HG02759 (cell line): ENCODE measurements around the gene COL18A1.

Experiments
- ATAC-seq: cut with Tn5 transposase; IDR thresholded peaks from one replicate; pipeline ENCODE4 v1.9.1; 2021; ENCODE audit warnings: mild to moderate bottlenecking, moderate library complexity; ENCODE audit not compliant: unreplicated experiment

Gene COL18A1

DNA sequence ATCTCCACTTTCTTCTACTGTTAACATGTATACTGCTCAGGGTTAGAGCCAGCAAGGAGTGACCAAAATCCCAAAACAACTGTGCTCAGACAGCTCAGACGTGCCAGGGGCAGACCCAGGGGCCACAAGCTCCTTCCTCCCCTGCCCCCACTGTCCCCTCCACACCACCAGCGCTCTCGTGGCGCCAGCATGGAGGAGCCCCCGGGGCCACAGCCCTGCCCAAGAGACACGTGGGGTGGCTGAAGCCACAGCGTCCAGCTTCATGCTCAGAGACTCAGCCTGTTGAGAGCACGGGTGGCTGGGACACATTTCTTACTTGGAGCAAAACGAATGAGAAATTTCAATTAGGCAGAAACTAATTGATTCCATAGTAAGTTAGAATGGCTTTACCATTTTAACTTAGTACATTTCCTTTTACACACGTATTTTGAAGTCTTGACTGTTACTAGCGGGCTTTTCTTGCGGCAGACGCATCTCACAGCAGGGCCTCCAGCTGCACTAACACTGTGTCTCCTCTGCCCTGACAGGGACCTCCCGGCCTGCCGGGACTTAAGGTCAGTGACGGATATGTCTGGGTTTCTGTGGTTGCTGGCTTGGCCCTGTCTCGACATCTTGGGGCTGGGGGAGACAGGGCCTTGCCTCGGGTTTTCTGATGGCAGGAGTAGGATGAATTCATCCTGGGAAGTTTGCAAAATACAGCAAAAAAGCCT, 83.1 kb downstream of the COL18A1 start:
- ATAC-seq = no peak

DNA sequence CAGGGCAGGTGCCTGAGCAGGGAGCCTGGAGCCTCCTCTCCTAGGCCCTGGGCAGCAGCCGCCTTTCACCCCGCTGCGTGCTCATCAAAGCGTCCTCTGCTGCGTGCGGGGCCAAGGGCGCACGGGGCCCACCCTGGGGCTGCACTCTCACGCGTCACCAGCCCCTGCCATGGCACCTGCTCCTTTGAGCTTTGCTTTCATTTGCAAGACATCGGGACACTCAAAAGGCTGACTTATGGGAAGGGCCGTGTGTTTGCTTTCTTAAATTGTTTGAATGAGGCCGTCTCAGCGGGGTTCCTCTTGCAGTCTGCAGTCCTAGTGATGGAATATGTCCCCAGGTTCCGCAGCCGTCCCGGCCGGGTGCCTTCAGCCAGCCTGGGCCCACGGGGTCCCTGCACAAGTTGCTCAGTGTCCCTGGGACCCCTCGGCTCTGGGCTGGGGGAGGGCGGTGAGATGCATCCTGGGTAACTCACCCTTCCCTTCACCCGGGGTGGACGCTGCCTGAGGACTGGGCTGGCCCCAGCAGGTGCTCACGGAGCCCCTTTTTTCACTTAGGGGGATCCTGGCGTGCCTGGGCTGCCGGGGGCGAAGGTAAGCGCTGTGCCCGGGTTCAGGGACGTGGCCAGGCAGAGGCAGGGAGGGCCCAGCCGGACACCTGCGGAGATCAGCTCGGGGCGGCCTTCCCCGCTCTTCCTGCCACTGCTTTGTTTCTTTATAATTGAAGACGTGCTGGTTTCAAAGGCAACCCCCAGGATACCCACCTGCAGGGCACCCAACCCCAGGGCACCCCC, 84.2 kb downstream of the COL18A1 start:
- no peak for ATAC-seq

- no peak for ATAC-seq
Observed at GRCh38 chr21:45489722-45489982, 84.7 kb downstream of the COL18A1 start.

GRCh38 chr21:45490049-45490731, 85.2 kb downstream of the COL18A1 start:
- no peak for ATAC-seq

DNA sequence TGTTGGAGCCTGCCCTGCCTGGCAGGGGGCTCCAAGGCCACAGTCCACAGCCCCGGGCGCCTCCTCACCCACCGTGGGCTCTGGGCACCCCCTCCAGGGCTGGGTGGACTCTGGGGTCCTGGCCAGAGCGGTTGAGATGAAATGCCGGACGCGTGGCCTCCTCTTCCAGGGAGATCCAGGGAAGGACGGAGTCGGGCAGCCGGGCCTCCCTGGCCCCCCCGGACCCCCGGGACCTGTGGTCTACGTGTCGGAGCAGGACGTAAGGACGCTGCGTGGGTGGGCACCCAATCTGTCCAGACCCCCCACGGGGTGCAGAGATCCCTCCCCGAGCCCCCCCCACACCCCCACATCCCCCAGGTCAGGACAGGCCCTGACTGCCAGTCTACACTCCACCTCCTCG, 86.1 kb downstream of the COL18A1 start:
- no peak for ATAC-seq

GRCh38 chr21:45491623-45492022, 86.7 kb downstream of the COL18A1 start:
- ATAC-seq = no peak

GRCh38 chr21:45492765-45493164, 87.8 kb downstream of the COL18A1 start:
- no peak for ATAC-seq

DNA sequence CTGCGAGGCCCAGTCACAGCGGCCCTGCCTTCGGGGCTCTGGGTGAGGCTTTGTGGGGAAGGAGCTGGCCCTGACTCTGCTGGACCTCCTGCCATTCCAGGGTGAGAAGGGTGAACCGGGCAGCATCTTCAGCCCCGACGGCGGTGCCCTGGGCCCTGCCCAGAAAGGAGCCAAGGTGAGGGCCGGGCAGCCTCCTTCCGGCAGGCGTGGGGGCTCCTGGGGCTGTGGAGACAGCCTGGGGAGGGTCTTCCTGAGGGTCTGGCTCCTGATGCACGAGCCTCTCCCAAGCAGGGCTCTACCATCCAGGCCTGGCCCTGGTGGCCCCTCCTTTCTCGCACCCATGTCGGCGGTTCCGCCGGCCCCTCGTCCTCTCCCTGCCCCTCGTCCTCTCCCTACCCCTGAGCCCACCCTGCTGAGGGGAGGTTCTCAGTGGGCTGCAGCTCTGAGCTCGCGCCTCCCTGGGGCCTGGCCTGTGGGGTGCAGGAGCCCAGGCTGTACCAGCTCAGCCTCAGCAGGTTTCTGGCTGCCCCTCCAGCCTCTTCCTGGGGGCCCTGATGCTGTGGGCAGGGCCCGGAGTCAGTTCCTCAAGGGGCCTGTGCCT, 88.5 kb downstream of the COL18A1 start:
- ATAC-seq = no peak

GRCh38 chr21:45494135-45494850, 89.3 kb downstream of the COL18A1 start:
- ATAC-seq = no peak

DNA sequence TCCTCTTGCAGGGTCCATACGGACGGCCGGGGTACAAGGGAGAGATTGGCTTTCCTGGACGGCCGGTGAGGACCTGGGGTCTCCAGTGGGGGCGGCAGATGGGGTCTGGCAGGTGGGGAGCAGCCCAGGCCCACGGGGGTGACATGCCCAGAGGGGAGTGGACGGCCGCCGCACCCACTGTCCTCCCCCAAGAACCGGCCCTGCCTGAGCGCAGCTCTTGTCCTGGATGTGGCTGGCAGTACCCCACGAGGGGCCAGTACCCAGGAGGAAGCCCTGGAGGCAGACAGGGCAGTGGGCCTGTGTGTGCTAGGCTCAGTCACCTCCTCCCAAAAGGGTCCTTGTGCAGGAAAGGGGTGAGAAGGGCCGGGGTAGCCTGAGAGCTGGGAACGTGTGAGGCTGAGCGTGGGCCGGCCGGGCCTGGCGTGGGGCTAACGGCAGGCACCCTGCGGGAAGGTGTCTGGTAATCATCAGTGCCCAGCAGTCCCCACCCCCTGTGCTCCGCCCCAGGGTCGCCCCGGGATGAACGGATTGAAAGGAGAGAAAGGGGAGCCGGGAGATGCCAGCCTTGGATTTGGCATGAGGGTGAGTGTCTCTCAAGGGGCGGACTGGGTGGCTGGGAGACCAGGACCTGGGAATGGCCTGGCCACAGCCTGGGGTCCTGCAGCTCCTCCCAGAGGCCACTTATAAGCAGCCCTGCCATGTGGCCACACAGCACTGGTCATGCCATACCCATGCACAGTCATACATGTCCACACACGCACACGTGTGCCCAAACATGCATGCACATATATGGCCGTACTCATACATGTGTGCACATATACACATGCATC, 90.1 kb downstream of the COL18A1 start:
- no peak for ATAC-seq

GRCh38 chr21:45496151-45496967, 91.4 kb downstream of the COL18A1 start:
- ATAC-seq = no peak

DNA sequence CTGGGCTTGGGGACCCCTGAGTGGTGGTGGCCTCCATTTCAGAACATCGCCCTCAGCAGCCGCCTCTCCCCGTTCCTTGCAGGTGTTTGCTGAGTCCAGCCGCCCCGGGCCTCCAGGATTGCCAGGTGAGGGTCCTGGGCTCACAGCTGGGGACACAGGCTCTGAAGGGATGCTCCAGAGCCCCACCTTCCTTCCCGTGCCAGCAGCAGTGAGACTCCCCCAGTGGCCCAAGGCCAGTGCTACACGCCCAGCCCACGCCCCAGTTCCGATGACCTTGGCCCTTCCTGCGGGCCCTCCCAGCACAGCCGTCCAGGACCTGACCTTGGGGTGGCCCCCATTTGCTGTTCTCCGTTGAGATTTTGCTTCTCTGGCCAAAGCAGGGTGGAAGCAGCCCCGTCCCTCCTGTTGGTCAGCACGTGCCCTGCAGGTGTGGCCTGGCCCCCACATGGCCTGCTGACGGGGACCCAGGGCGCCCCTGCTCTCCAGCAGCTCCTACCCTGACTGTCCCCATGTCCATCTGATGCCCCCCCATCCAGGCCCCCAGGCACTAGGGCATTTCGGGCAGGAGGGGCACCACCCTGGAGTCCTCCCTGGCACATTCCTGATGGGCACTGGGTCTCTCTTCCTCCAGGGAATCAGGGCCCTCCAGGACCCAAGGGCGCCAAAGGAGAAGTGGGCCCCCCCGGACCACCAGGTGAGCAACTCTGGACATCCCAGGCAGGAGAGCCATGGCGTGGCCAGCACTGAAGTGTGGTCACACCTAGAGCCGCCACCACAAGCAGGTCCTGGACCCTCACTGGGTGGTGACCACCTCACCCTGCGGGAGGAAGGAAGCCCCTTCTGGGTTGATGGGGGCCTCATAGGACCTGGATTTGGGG, 92.2 kb downstream of the COL18A1 start:
- no peak for ATAC-seq

- no peak for ATAC-seq
Observed at GRCh38 chr21:45497846-45498645, 93.1 kb downstream of the COL18A1 start.

GRCh38 chr21:45498646-45499000, 93.7 kb downstream of the COL18A1 start:
- ATAC-seq = no peak

DNA sequence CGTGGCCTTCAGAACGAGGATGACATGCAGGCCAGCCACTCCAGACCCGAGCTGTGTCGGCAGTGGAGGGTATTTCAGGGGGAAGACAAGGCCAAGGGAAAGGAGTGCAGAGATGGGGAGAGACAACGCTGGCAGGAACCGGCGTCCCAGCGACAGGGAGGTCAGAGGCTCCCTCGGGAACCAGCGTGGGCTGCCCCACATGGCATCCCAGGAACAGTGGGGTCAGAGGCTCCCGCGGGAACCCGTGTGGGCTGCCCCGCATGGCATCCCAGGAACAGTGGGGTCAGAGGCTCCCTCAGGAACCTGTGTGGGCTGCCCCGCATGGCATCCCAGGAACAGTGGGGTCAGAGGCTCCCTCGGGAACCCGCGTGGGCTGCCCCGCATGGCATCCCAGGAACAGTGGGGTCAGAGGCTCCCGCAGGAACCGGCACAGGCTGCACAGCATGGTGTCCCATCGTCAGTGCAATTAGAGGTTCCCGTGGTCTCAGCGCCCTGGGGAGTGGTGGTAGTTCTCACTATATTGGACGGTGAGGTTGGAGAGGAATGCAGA, 94.3 kb downstream of the COL18A1 start:
- no peak for ATAC-seq

DNA sequence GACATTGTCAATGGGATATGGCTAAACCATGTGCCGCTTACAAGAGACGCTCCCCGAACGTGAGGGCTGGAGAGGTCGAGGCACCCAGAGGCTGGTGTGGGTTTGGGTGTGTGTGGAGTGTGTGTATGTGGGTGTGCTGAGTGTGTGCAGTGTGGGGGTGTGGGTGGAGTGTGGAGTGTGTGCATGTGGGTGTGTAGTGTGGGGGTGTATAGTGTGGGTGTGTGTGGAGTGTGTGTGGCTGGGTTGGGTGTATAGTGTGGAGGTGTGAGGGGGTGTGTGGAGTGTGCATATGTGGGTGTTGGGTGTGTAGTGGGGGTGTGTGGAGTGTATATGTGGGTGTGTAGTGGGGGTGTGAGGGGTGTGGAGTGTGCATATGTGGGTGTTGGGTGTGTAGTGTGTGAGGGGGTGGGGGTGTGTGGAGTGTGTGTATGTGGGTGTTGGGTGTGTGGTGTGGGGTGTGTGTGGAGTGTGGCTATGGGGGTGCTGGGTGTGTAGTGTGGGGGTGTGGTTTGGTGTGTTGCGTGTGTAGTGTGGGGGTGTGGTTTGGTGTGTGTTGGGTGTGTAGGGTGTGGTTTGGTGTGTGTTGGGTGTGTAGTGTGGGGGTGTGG, 95.1 kb downstream of the COL18A1 start:
- no peak for ATAC-seq
